Progenitor cell of endocrine pancreas (in vitro differentiated cells): ENCODE data around the gene CDH12. TPM values are rescaled to one million over a fixed set of nuclear protein-coding genes. Genes with fewer than 3 reads are reported as not detected.

Source experiments
- DNase-seq: peaks from one replicate; pipeline ENCODE4 v3.0.0; 2021; ENCODE audit warnings: low spot score; ENCODE audit not compliant: unreplicated experiment
- H3K27ac Mint-ChIP-seq: 2 replicates; pipeline ENCODE4 v1.8.0; 2021; ENCODE audit warnings: mild to moderate bottlenecking, moderate library complexity, mixed read lengths
- H3K27me3 Mint-ChIP-seq: 2 replicates; pipeline ENCODE4 v1.8.0; 2021; ENCODE audit warnings: mixed read lengths
- H3K36me3 Mint-ChIP-seq: 2 replicates; pipeline ENCODE4 v1.8.0; 2022; ENCODE audit warnings: mixed read lengths; ENCODE audit not compliant: insufficient read depth
- H3K4me1 Mint-ChIP-seq: 2 replicates; pipeline ENCODE4 v1.8.0; 2021; ENCODE audit warnings: low read depth, mixed read lengths
- H3K4me3 Mint-ChIP-seq: 2 replicates; pipeline ENCODE4 v1.8.0; 2021; ENCODE audit warnings: low read depth, mild to moderate bottlenecking, moderate library complexity, mixed read lengths
- H3K9me3 Mint-ChIP-seq: 2 replicates; pipeline ENCODE4 v1.8.0; 2021; ENCODE audit warnings: low read depth, mixed read lengths
- total RNA-seq: library from RNA; stranded (reverse); gene quantifications from 2 replicates; pipeline ENCODE4 v1.2.1, GENCODE V29; 2021
- TF ChIP-seq, protein P1 (sequence below): fragments of 200-600 bp; sonication (generic); IDR thresholded peaks from one replicate; pipeline ENCODE4 v1.5.0; 2021; ENCODE audit warnings: antibody characterized with exemption, mild to moderate bottlenecking; ENCODE audit not compliant: unreplicated experiment

The CDH12 gene
- total RNA-seq, 1 donor from 2014 or later: 2.8 TPM

- DNase-seq: no peak
- Mint-ChIP-seq H3K27me3 (no peaks in the 10 kb centered on the region), H3K4me3 (no peak overlapping the region), H3K4me1 (peaks cover 2% of the 10 kb centered on the region), H3K36me3 (no peaks in the 10 kb centered on the region), H3K27ac (no peak overlapping the region), H3K9me3 (no peaks in the 10 kb centered on the region)
- TF ChIP-seq, protein P1, sequence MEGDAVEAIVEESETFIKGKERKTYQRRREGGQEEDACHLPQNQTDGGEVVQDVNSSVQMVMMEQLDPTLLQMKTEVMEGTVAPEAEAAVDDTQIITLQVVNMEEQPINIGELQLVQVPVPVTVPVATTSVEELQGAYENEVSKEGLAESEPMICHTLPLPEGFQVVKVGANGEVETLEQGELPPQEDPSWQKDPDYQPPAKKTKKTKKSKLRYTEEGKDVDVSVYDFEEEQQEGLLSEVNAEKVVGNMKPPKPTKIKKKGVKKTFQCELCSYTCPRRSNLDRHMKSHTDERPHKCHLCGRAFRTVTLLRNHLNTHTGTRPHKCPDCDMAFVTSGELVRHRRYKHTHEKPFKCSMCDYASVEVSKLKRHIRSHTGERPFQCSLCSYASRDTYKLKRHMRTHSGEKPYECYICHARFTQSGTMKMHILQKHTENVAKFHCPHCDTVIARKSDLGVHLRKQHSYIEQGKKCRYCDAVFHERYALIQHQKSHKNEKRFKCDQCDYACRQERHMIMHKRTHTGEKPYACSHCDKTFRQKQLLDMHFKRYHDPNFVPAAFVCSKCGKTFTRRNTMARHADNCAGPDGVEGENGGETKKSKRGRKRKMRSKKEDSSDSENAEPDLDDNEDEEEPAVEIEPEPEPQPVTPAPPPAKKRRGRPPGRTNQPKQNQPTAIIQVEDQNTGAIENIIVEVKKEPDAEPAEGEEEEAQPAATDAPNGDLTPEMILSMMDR: no peak
These were observed 1005.8 kb downstream of the CDH12 start for GRCh38 chr5:21847300-21847699.

- TF ChIP-seq, protein P1: no peak
- Mint-ChIP-seq H3K4me1 (peaks cover 2% of the 10 kb centered on the region), H3K9me3 (no peaks in the 10 kb centered on the region), H3K27ac (no peak overlapping the region), H3K27me3 (no peaks in the 10 kb centered on the region), H3K36me3 (no peaks in the 10 kb centered on the region), H3K4me3 (no peak overlapping the region)
- DNase-seq: no peak
These were observed 1008.2 kb downstream of the CDH12 start for GRCh38 chr5:21844960-21845359.

- no peak overlapping the region for H3K4me3 Mint-ChIP-seq
- no peaks in the 10 kb centered on the region for H3K9me3 Mint-ChIP-seq
- no peak overlapping the region for H3K27ac Mint-ChIP-seq
- no peaks in the 10 kb centered on the region for H3K36me3 Mint-ChIP-seq
- H3K27me3 Mint-ChIP-seq: peaks cover 4% of the 10 kb centered on the region
- no peak for DNase-seq
- peaks cover 4% of the 10 kb centered on the region for H3K4me1 Mint-ChIP-seq
- TF ChIP-seq, protein P1: no peak
These were observed 1018.3 kb downstream of the CDH12 start for GRCh38 chr5:21834863-21835262.

DNA sequence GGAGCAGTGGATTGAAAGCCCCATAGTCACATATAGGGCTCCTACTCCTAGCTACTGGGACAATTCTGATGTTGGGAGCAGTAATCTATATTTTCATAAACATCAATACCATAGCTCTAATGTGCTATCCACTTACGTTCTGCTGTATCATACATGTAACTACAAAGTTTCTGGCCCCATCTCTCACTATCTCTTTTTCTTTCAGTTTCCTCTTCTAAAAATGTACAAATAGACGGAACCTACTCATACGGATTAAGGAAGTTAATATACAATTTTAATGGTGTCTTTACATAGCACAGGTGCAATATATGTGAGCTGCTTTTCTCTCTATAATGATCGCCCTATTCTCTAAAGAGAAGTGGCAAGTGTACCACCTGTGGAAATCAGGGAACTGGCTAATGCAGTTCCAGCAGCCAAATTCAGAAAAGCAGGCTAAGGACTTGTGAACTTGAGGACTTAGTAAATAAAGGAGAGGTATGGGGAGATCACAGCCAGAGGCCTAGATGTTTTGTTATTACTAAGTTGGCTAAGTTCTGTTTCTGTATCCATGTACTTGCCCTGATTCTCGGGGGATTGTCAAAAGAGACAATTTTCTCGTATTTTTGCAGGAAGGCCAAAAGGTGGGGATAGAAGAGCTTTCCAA is 1021.9 kb downstream of the CDH12 start:
- H3K4me3 Mint-ChIP-seq: no peak overlapping the region
- no peaks in the 10 kb centered on the region for H3K36me3 Mint-ChIP-seq
- TF ChIP-seq, protein P1: no peak
- H3K4me1 Mint-ChIP-seq: peaks cover 4% of the 10 kb centered on the region
- H3K27me3 Mint-ChIP-seq: peaks cover 2% of the 10 kb centered on the region
- no peaks in the 10 kb centered on the region for H3K9me3 Mint-ChIP-seq
- no peak overlapping the region for H3K27ac Mint-ChIP-seq
- DNase-seq: no peak

GRCh38 chr5:21826884-21827283 is 1026.3 kb downstream of the CDH12 start:
- H3K27me3 Mint-ChIP-seq: peaks cover 22% of the 10 kb centered on the region
- H3K4me3 Mint-ChIP-seq: no peak overlapping the region
- H3K4me1 Mint-ChIP-seq: no peaks in the 10 kb centered on the region
- no peaks in the 10 kb centered on the region for H3K9me3 Mint-ChIP-seq
- no peaks in the 10 kb centered on the region for H3K36me3 Mint-ChIP-seq
- H3K27ac Mint-ChIP-seq: no peak overlapping the region
- DNase-seq: no peak
- TF ChIP-seq, protein P1: no peak
